GM12865 (cell line): ENCODE measurements around the gene BAIAP2.

Experiments
- DNase-seq: peaks from one replicate; pipeline ENCODE4 v3.0.0; 2010; ENCODE audit warnings: low read depth
- H3K4me3 ChIP-seq: 2 replicates; pipeline ENCODE4 v1.5.1; 2011; ENCODE audit warnings: mild to moderate bottlenecking, low read depth, low read length, control low read depth
- CTCF ChIP-seq: IDR thresholded peaks from 2 replicates; pipeline ENCODE4 v1.5.1; 2011; ENCODE audit warnings: low read length, control low read depth, low read depth, inconsistent platforms; ENCODE audit not compliant: insufficient read depth; ENCODE audit errors: missing control alignments

Gene BAIAP2

GRCh38 chr17:81129711-81130367, 94.9 kb downstream of the BAIAP2 start:
- DNase-seq, result no peak
- H3K4me3 ChIP-seq, result no peak overlapping the region
- no peak for TF ChIP-seq CTCF

GRCh38 chr17:81130385-81131361, 95.7 kb downstream of the BAIAP2 start:
- no peak for TF ChIP-seq CTCF
- H3K4me3 ChIP-seq, result no peak overlapping the region
- DNase-seq, result no peak

GRCh38 chr17:81131486-81132196, 96.7 kb downstream of the BAIAP2 start:
- DNase-seq, result no peak
- no peak overlapping the region for H3K4me3 ChIP-seq
- TF ChIP-seq CTCF, result no peak

DNA sequence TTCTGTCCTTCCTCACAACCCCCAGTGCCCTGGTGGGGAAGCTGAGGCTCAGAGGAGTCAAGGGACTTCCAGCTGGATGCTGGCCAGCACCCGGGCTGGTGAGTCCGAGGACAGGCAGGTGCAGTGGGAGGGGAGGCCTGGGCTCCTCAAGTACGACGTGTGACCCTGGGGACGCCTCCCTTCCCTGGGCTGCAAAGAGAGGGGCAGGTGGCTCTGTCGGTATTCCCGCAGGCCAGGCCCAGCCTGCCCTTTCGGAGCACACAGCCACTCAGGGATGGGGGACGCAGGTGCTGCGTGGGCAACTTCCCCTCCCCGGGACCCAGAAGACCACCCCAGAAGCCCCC, 97.2 kb downstream of the BAIAP2 start:
- no peak for DNase-seq
- TF ChIP-seq CTCF, result no peak
- no peak overlapping the region for H3K4me3 ChIP-seq

- no peak for TF ChIP-seq CTCF
- H3K4me3 ChIP-seq, result no peak overlapping the region
- no peak for DNase-seq
These were observed 98.1 kb downstream of the BAIAP2 start for GRCh38 chr17:81132770-81133723.

GRCh38 chr17:81134064-81134781, 99.3 kb downstream of the BAIAP2 start:
- no peak for TF ChIP-seq CTCF
- no peak overlapping the region for H3K4me3 ChIP-seq
- DNase-seq, result no peak
